ENCODE measurements around the gene AKAP8L.

DNA sequence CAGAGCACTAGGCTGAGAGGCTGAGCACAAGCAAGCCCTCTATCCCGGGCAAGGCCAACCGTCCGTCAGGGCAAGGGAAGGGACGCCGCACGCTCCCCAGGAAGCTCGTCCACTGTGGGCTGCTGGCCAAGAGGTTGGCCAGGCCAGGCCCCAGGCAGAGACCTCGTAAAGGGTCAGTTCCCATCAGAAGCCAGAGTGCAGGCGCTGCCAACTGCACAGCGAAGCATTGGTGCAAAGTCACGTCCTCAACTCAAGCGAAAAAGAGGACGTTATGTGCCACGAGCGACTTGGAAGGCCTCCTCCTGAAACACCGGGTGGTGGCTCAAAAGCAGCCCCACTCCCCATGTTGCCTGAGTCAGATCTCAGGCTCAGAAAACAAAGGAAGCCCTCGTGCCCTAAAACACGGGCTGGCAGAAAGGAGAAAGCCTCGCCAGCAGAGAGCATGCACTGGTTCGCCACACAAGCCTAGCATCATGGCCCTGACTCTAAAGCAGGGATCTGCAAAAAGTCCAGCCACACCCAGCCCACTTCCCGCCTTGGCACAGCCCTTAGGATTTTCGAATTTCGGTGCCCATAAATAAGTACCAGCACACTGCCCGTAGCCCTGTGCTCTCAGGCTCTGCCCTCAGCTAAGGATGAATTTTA, 43.9 kb downstream of the AKAP8L start:
- TF ChIP-seq SLC30A9 (CRISPR knock-in tag; IDR thresholded peaks at IDR 0.05) (no peak), NFATC3 (IDR thresholded peaks at IDR 0.05) (no peak), NFE2 (IDR thresholded peaks at IDR 0.05; ENCODE audit: low read depth) (no peak), MYC (IDR thresholded peaks at IDR 0.05; ENCODE audit: low read depth, low read length) (no peak), MYC (CRISPR knock-in tag; IDR thresholded peaks at IDR 0.05; ENCODE audit: borderline replicate concordance, low read depth) (no peak), BRF2 (IDR thresholded peaks at IDR 0.05; ENCODE audit: borderline replicate concordance, insufficient read depth, insufficient read length) (no peak), POLR3A (IDR thresholded peaks at IDR 0.05; ENCODE audit: borderline replicate concordance, extremely low read depth, insufficient read depth, insufficient read length) (no peak), RNF219 (CRISPR knock-in tag; IDR thresholded peaks at IDR 0.05) (no peak), BMI1 (IDR thresholded peaks at IDR 0.05; ENCODE audit: low read length) (no peak), SP1 (CRISPR knock-in tag; IDR thresholded peaks at IDR 0.05) (no peak)
